T-helper 2 cell treated with Interferon-gamma antibody and Interleukin-4, amounts not matched to agents 5 μg/mL and 100 μg/mL, for 36 hours (primary cell): ENCODE measurements around the gene STX18.

Experiments
- DNase-seq: peaks from one replicate; pipeline ENCODE4 v3.0.0; 2021; ENCODE audit warnings: low spot score
- H3K27ac Mint-ChIP-seq: one replicate; pipeline ENCODE4 v1.8.0; 2021; ENCODE audit warnings: mild to moderate bottlenecking, mixed read lengths
- H3K27me3 Mint-ChIP-seq: one replicate; pipeline ENCODE4 v1.8.0; 2021; ENCODE audit warnings: low read depth, mixed read lengths
- H3K36me3 Mint-ChIP-seq: one replicate; pipeline ENCODE4 v1.8.0; 2021; ENCODE audit warnings: low read depth, mixed read lengths
- H3K4me1 Mint-ChIP-seq: one replicate; pipeline ENCODE4 v1.8.0; 2021; ENCODE audit warnings: low read depth, mixed read lengths
- H3K4me3 Mint-ChIP-seq: one replicate; pipeline ENCODE4 v1.8.0; 2022; ENCODE audit warnings: mild to moderate bottlenecking, moderate library complexity, mixed read lengths
- H3K9me3 Mint-ChIP-seq: one replicate; pipeline ENCODE4 v1.8.0; 2021; ENCODE audit warnings: mixed read lengths

The STX18 gene

GRCh38 chr4:4405358-4405962 lies 136.4 kb downstream of the STX18 start:
- Mint-ChIP-seq H3K4me3 (no peak overlapping the region), H3K9me3 (no peaks in the 10 kb centered on the region), H3K36me3 (no peaks in the 10 kb centered on the region), H3K27me3 (no peaks in the 10 kb centered on the region), H3K4me1 (no peaks in the 10 kb centered on the region), H3K27ac (no peak overlapping the region)
- no peak for DNase-seq

GRCh38 chr4:4402966-4403365 lies 138.9 kb downstream of the STX18 start:
- H3K27me3 Mint-ChIP-seq: no peaks in the 10 kb centered on the region
- H3K9me3 Mint-ChIP-seq: no peaks in the 10 kb centered on the region
- no peak for DNase-seq
- H3K36me3 Mint-ChIP-seq: no peaks in the 10 kb centered on the region
- no peak overlapping the region for H3K27ac Mint-ChIP-seq
- H3K4me3 Mint-ChIP-seq: no peak overlapping the region
- no peaks in the 10 kb centered on the region for H3K4me1 Mint-ChIP-seq

- DNase-seq: no peak
- Mint-ChIP-seq H3K27me3 (no peaks in the 10 kb centered on the region), H3K36me3 (no peaks in the 10 kb centered on the region), H3K4me3 (no peak overlapping the region), H3K27ac (no peak overlapping the region), H3K4me1 (no peaks in the 10 kb centered on the region), H3K9me3 (no peaks in the 10 kb centered on the region)
These were observed 140.8 kb downstream of the STX18 start for GRCh38 chr4:4401036-4401435.

GRCh38 chr4:4398430-4398829 lies 143.4 kb downstream of the STX18 start:
- Mint-ChIP-seq H3K27ac (no peak overlapping the region), H3K36me3 (no peaks in the 10 kb centered on the region), H3K27me3 (no peaks in the 10 kb centered on the region)

GRCh38 chr4:4397441-4397819 lies 144.4 kb downstream of the STX18 start:
- no peaks in the 10 kb centered on the region for H3K9me3 Mint-ChIP-seq
- H3K36me3 Mint-ChIP-seq: no peaks in the 10 kb centered on the region
- no peaks in the 10 kb centered on the region for H3K27me3 Mint-ChIP-seq
- H3K27ac Mint-ChIP-seq: no peak overlapping the region
- no peak overlapping the region for H3K4me3 Mint-ChIP-seq
- DNase-seq: no peak
- H3K4me1 Mint-ChIP-seq: no peaks in the 10 kb centered on the region

More at GRCh38 chr4:4398430-4398829, 143.4 kb downstream of the STX18 start:
- Mint-ChIP-seq H3K4me1 (no peaks in the 10 kb centered on the region), H3K4me3 (no peak overlapping the region), H3K9me3 (no peaks in the 10 kb centered on the region)
- no peak for DNase-seq

- Mint-ChIP-seq H3K4me1 (no peaks in the 10 kb centered on the region), H3K27me3 (no peaks in the 10 kb centered on the region), H3K9me3 (no peaks in the 10 kb centered on the region), H3K4me3 (no peak overlapping the region), H3K27ac (no peak overlapping the region), H3K36me3 (no peaks in the 10 kb centered on the region)
- DNase-seq: no peak
These were observed 145.0 kb downstream of the STX18 start for GRCh38 chr4:4396628-4397440.

- Mint-ChIP-seq H3K27me3 (no peaks in the 10 kb centered on the region), H3K9me3 (no peaks in the 10 kb centered on the region), H3K4me1 (no peaks in the 10 kb centered on the region), H3K27ac (no peak overlapping the region), H3K36me3 (no peaks in the 10 kb centered on the region), H3K4me3 (no peak overlapping the region)
- DNase-seq: no peak
These were observed 145.8 kb downstream of the STX18 start for GRCh38 chr4:4395849-4396627.

GRCh38 chr4:4395371-4395770 lies 146.5 kb downstream of the STX18 start:
- H3K4me3 Mint-ChIP-seq: no peak overlapping the region
- H3K27me3 Mint-ChIP-seq: no peaks in the 10 kb centered on the region
- no peak overlapping the region for H3K27ac Mint-ChIP-seq
- no peaks in the 10 kb centered on the region for H3K9me3 Mint-ChIP-seq
- DNase-seq: no peak
- no peaks in the 10 kb centered on the region for H3K4me1 Mint-ChIP-seq
- no peaks in the 10 kb centered on the region for H3K36me3 Mint-ChIP-seq

- Mint-ChIP-seq H3K9me3 (no peaks in the 10 kb centered on the region), H3K36me3 (no peaks in the 10 kb centered on the region), H3K27ac (no peak overlapping the region), H3K27me3 (peaks cover 2% of the 10 kb centered on the region), H3K4me1 (no peaks in the 10 kb centered on the region), H3K4me3 (no peak overlapping the region)
- no peak for DNase-seq
These were observed 147.2 kb downstream of the STX18 start for GRCh38 chr4:4394644-4395043.

- Mint-ChIP-seq H3K9me3 (no peaks in the 10 kb centered on the region), H3K4me1 (no peaks in the 10 kb centered on the region), H3K36me3 (no peaks in the 10 kb centered on the region), H3K4me3 (no peak overlapping the region), H3K27me3 (peaks cover 15% of the 10 kb centered on the region), H3K27ac (no peak overlapping the region)
- DNase-seq: no peak
These were observed 149.2 kb downstream of the STX18 start for GRCh38 chr4:4392501-4393183.

- no peak overlapping the region for H3K4me3 Mint-ChIP-seq
- H3K4me1 Mint-ChIP-seq: no peaks in the 10 kb centered on the region
- H3K27ac Mint-ChIP-seq: no peak overlapping the region
- H3K27me3 Mint-ChIP-seq: peaks cover 15% of the 10 kb centered on the region
- no peaks in the 10 kb centered on the region for H3K9me3 Mint-ChIP-seq
- no peak for DNase-seq
- H3K36me3 Mint-ChIP-seq: no peaks in the 10 kb centered on the region
These were observed 150.0 kb downstream of the STX18 start for GRCh38 chr4:4391866-4392265.

- Mint-ChIP-seq H3K36me3 (no peaks in the 10 kb centered on the region), H3K4me1 (no peaks in the 10 kb centered on the region), H3K4me3 (no peak overlapping the region), H3K9me3 (no peaks in the 10 kb centered on the region), H3K27ac (no peak overlapping the region), H3K27me3 (peaks cover 21% of the 10 kb centered on the region)
- DNase-seq: no peak
These were observed 151.2 kb downstream of the STX18 start for GRCh38 chr4:4390515-4391240.

GRCh38 chr4:4390046-4390445 lies 151.8 kb downstream of the STX18 start:
- H3K9me3 Mint-ChIP-seq: no peaks in the 10 kb centered on the region
- H3K4me1 Mint-ChIP-seq: no peaks in the 10 kb centered on the region
- DNase-seq: no peak
- no peaks in the 10 kb centered on the region for H3K36me3 Mint-ChIP-seq
- no peak overlapping the region for H3K27ac Mint-ChIP-seq
- peaks cover 25% of the 10 kb centered on the region for H3K27me3 Mint-ChIP-seq
- no peak overlapping the region for H3K4me3 Mint-ChIP-seq
